Ascending aorta (tissue), 2 donors: ENCODE measurements around the gene C3. TPM values are rescaled to one million over a fixed set of nuclear protein-coding genes. Genes with fewer than 3 reads are reported as not detected.

Source experiments
- DNase-seq, 2 donors: peaks; one replicate each; pipeline ENCODE4 v3.0.0-alpha.2; 2019; ENCODE audit warnings: low spot score in 2 of 2
- H3K27ac ChIP-seq, 2 donors: fragments of 200-600 bp; sonication (generic); one replicate each; pipeline ENCODE4 v1.5.1; 2016 to 2017; ENCODE audit warnings: mild to moderate bottlenecking in 1 of 2
- H3K27me3 ChIP-seq: fragments of 200-600 bp; sonication (generic); one replicate; pipeline ENCODE4 v1.5.1; 2017
- H3K36me3 ChIP-seq, 2 donors: fragments of 200-600 bp; sonication (generic); one replicate each; pipeline ENCODE4 v1.5.1; 2016
- H3K4me1 ChIP-seq, 2 donors: fragments of 200-600 bp; sonication (generic); one replicate each; pipeline ENCODE4 v1.5.1; 2016 to 2017; ENCODE audit warnings: mild to moderate bottlenecking in 1 of 2
- H3K4me3 ChIP-seq, 2 donors: fragments of 200-600 bp; sonication (generic); one replicate each; pipeline ENCODE4 v1.5.1; 2016 to 2017; ENCODE audit warnings: mild to moderate bottlenecking in 1 of 2
- H3K9me3 ChIP-seq, 2 donors: fragments of 200-600 bp; sonication (generic); one replicate each; pipeline ENCODE4 v1.5.1; 2016
- intact Hi-C: fragments of 100-400 bp; cut with DNase I; formaldehyde crosslinking; loops from one replicate; pipeline ENCODE4 v1.15.1; 2023
- total RNA-seq: library from RNA; depleted of rRNA; stranded (reverse); fragments of >200 nt; gene quantifications from one replicate; pipeline ENCODE4 v1.1.0, GENCODE V29; 2016
- TF ChIP-seq, protein P1 (sequence below), 3 experiments: fragments of 200-600 bp in 2 of 3; fragments of 450-650 bp in 1 of 3; sonication (generic) in 2 of 3; IDR thresholded peaks; one replicate each; pipeline ENCODE4 v1.5.1; 2016 to 2019; ENCODE audit warnings: antibody characterized with exemption in 3 of 3, mild to moderate bottlenecking in 1 of 3, moderate library complexity in 1 of 3

Gene C3
- total RNA-seq, 1 donor from 2014 or later, result 2,421 TPM

DNA sequence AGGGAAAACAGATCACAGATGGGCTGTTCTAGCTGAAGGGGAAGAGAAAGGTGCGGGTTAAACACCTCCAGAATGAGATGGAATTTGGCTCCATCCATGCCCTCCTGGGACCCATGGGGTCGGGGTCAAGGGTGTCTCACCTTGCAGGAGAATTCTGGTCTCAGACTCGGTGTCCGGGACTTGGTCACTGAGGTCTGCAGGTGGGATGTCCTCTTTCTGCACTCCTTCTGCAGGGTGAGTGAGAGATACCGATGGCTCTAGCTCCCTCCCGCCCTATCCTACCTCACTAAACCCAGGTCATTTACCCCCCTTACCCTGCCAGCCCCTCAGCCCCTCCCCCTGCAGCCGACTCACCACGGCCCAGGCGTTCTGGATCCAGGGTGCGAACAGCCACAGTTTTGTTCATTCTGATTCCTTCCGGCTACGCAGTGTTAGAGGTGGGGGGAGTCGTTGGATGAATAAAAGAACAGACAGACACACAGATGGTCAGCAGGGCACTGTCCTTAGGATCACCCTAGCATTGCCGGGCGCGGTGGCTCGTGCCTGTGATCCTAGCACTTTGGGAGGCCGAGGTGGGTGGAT is 24.1 kb downstream of the C3 start:
- no peak overlapping the region for H3K27ac ChIP-seq
- no peaks in the 10 kb centered on the region for H3K36me3 ChIP-seq
- intact Hi-C loops, result no loop called here
- no peak overlapping the region for H3K4me3 ChIP-seq
- H3K4me1 ChIP-seq, result no peaks in the 10 kb centered on the region
- TF ChIP-seq, protein P1, sequence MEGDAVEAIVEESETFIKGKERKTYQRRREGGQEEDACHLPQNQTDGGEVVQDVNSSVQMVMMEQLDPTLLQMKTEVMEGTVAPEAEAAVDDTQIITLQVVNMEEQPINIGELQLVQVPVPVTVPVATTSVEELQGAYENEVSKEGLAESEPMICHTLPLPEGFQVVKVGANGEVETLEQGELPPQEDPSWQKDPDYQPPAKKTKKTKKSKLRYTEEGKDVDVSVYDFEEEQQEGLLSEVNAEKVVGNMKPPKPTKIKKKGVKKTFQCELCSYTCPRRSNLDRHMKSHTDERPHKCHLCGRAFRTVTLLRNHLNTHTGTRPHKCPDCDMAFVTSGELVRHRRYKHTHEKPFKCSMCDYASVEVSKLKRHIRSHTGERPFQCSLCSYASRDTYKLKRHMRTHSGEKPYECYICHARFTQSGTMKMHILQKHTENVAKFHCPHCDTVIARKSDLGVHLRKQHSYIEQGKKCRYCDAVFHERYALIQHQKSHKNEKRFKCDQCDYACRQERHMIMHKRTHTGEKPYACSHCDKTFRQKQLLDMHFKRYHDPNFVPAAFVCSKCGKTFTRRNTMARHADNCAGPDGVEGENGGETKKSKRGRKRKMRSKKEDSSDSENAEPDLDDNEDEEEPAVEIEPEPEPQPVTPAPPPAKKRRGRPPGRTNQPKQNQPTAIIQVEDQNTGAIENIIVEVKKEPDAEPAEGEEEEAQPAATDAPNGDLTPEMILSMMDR (IDR thresholded peaks at IDR 0.05), result no peak
- DNase-seq, result no peak
- no peaks in the 10 kb centered on the region for H3K9me3 ChIP-seq
- H3K27me3 ChIP-seq, result no peaks in the 10 kb centered on the region

DNA sequence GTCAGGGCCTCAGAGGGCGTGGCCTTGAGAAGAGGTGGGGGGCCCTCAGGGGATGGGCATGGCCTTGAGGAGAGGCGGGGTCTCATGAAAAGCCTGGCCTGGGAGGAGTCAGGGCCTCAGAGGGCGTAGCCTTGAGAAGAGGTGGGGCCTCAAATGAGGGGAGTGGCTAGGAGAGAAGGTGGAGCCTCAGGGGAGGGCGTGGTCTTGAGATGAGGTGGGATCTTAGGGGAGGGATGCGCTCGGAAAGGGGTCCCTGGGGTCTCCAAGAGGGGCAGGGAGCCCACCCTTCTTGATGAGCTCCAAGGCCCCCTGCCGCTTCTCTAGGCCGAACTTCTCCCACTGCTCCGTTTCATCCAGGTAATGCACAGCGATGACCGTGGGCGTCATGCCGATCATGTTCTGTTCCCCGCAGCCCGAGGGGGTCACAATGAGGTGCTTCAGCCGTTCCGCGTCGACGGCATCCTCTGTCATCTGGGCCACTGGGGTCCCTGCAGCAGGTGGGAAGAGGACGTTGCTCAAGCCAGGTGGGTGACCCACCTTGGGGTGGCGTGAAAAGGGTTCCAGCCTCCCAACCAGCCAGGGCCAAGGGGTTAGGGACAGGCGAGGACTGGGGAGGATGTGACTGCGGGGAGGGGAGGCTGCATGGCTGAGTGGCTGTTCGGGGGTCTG is 26.2 kb downstream of the C3 start:
- intact Hi-C loops, result no loop called here
- TF ChIP-seq, protein P1 (IDR thresholded peaks at IDR 0.05), result no peak
- Histone ChIP-seq H3K36me3 (no peaks in the 10 kb centered on the region), H3K27ac (no peak overlapping the region), H3K4me3 (no peak overlapping the region), H3K4me1 (no peaks in the 10 kb centered on the region), H3K27me3 (no peaks in the 10 kb centered on the region), H3K9me3 (no peaks in the 10 kb centered on the region)
- no peak for DNase-seq

DNA sequence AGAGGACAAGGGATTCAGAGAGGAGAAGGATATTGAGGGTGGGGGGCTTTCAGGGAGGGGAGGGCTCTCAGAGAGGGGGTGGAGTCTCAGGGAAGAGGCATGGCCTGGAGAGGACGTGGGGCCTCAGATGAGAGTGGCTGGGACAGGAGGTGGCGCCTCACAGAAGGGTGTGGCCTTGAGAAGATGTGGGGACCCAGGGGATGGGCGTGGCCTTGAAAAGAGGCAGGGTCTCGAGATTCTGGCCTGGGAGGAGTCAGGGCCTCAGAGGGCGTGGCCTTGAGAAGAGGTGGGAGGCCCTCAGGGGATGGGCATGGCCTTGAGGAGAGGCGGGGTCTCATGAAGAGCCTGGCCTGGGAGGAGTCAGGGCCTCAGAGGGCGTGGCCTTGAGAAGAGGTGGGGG is 26.8 kb downstream of the C3 start:
- no peak for DNase-seq
- H3K9me3 ChIP-seq, result no peaks in the 10 kb centered on the region
- H3K4me1 ChIP-seq, result no peaks in the 10 kb centered on the region
- TF ChIP-seq, protein P1 (IDR thresholded peaks at IDR 0.05), result no peak
- H3K4me3 ChIP-seq, result no peak overlapping the region
- no peak overlapping the region for H3K27ac ChIP-seq
- H3K27me3 ChIP-seq, result no peaks in the 10 kb centered on the region
- no peaks in the 10 kb centered on the region for H3K36me3 ChIP-seq
- intact Hi-C loops, result no loop called here

DNA sequence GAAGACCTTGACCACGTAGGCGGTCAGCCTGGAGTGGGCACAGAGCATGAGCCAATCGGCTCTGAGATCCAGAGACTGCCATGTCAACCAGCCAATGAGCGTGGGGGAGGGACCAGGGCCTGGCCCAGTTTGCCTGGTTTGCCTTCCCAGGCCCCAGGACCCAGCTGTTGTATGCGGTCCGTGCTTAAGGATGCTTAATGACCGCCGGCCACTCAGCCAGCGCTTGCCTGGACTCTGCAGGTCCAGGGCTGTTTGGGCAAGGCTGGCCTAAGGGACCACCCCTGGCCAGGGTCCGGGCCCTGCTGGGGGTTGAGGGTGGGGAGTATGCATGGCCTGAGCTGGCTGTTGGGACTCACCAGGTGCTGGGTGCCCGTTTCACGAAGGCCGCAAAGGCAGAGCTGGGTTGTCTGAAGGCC is 27.4 kb downstream of the C3 start:
- H3K9me3 ChIP-seq, result no peaks in the 10 kb centered on the region
- H3K27me3 ChIP-seq, result no peaks in the 10 kb centered on the region
- TF ChIP-seq, protein P1 (IDR thresholded peaks at IDR 0.05), result no peak
- H3K36me3 ChIP-seq, result no peaks in the 10 kb centered on the region
- no peak overlapping the region for H3K4me3 ChIP-seq
- no peak overlapping the region for H3K27ac ChIP-seq
- H3K4me1 ChIP-seq, result no peaks in the 10 kb centered on the region
- no peak for DNase-seq
- intact Hi-C loops, result no loop called here

DNA sequence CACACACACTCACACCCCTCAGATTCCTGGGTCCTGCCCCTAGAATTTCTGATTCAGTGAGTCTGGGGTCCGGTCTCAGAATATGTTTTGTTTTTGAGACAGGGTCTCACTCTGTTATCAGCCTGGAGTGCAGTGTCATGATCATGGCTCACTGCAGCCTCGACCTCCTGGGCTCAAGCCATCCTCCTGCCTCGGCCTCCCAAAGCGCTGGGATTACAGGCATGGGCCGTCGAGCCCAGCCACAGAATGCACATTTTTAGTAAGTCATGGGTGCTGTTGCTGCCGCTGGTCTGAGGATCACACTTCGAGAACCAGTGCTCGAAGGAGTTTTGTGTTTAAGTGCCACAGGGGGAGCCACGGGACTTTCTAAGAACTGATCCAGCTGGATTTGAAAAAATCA is 28.4 kb downstream of the C3 start:
- Histone ChIP-seq H3K36me3 (no peaks in the 10 kb centered on the region), H3K9me3 (no peaks in the 10 kb centered on the region), H3K27me3 (no peaks in the 10 kb centered on the region), H3K4me3 (no peak overlapping the region), H3K4me1 (no peaks in the 10 kb centered on the region), H3K27ac (no peak overlapping the region)
- TF ChIP-seq, protein P1 (IDR thresholded peaks at IDR 0.05), result no peak
- no peak for DNase-seq
- intact Hi-C loops, result no loop called here
